HEK293 (cell line): Measurements from ENCODE around the gene PIGB.
"Not testable (repeated sequence)": the region's sequence is repeated elsewhere in the genome, so short reads cannot be mapped to it uniquely, and the experiment has no call there.

Experiments used
- CTCF ChIA-PET: fragments of 350-600 bp; formaldehyde crosslinking; extraction: SDS; loops from one replicate; lab custom pipeline; 2021; ENCODE audit warnings: antibody characterized with exemption; lab: Yijun Ruan, JAX
- POLR2A ChIA-PET: fragments of 300-600 bp; formaldehyde crosslinking; extraction: SDS; loops from one replicate; lab custom pipeline; 2020; ENCODE audit warnings: antibody characterized with exemption, inconsistent platforms; lab: Yijun Ruan, JAX
- H3K27ac ChIP-seq: fragments of 200-500 bp; sonication (Bioruptor generic); 2 replicates; pipeline ENCODE4 v1.5.1; 2014; ENCODE audit warnings: low read depth, low read length, control low read depth, inconsistent platforms; ENCODE audit errors: extremely low read depth
- H3K36me3 ChIP-seq, 2 experiments: fragments of 200-500 bp in 1 of 2; sonication (Bioruptor generic) in 1 of 2; 1 replicate in 1 of 2; 2 replicates in 1 of 2; pipeline ENCODE4 v1.5.1; 2014 to 2017; ENCODE audit warnings: inconsistent platforms in 2 of 2, low read length in 2 of 2; ENCODE audit not compliant: control insufficient read depth in 2 of 2, insufficient read depth in 1 of 2
- H3K4me1 ChIP-seq: fragments of 200-500 bp; sonication (Bioruptor generic); 2 replicates; pipeline ENCODE4 v1.5.1; 2014; ENCODE audit warnings: mild to moderate bottlenecking, low read length, inconsistent platforms; ENCODE audit not compliant: control insufficient read depth, insufficient read depth
- H3K4me3 ChIP-seq: 2 replicates; pipeline ENCODE4 v1.5.1; 2011; ENCODE audit warnings: low read depth, mild to moderate bottlenecking, control low read depth, low read length, moderate library complexity
- H3K9me3 ChIP-seq: fragments of 200-500 bp; sonication (Bioruptor generic); 2 replicates; pipeline ENCODE4 v1.5.1; 2014; ENCODE audit warnings: low read depth, low read length, inconsistent platforms; ENCODE audit not compliant: control insufficient read depth, insufficient read depth
- KLF9 ChIP-seq: fragments of 450-650 bp; formaldehyde crosslinking; IDR thresholded peaks from 2 replicates; pipeline ENCODE4 v1.5.1; 2016; ENCODE audit warnings: missing biosample characterization, missing genetic modification characterization, low read depth
- RBAK ChIP-seq: fragments of 450-650 bp; formaldehyde crosslinking; IDR thresholded peaks from 2 replicates; pipeline ENCODE4 v1.5.1; 2016; ENCODE audit warnings: missing biosample characterization, missing genetic modification characterization
- SALL2 ChIP-seq: fragments of 450-650 bp; formaldehyde crosslinking; IDR thresholded peaks from 2 replicates; pipeline ENCODE4 v1.5.0; 2017; ENCODE audit warnings: missing biosample characterization, mild to moderate bottlenecking, missing genetic modification characterization, borderline replicate concordance
- SP7 ChIP-seq: fragments of 450-650 bp; formaldehyde crosslinking; IDR thresholded peaks from 2 replicates; pipeline ENCODE4 v1.5.1; 2016; ENCODE audit warnings: missing biosample characterization, missing genetic modification characterization
- ZNF114 ChIP-seq: fragments of 450-650 bp; formaldehyde crosslinking; IDR thresholded peaks from 2 replicates; pipeline ENCODE4 v1.5.0; 2017; ENCODE audit warnings: missing biosample characterization, missing genetic modification characterization
- ZNF221 ChIP-seq: fragments of 450-650 bp; formaldehyde crosslinking; IDR thresholded peaks from 2 replicates; pipeline ENCODE4 v1.5.1; 2017; ENCODE audit warnings: missing biosample characterization, missing genetic modification characterization, borderline replicate concordance
- ZNF280C ChIP-seq: fragments of 450-650 bp; formaldehyde crosslinking; IDR thresholded peaks from 2 replicates; pipeline ENCODE4 v1.5.1; 2016; ENCODE audit warnings: missing biosample characterization, missing genetic modification characterization
- ZNF664 ChIP-seq: fragments of 450-650 bp; formaldehyde crosslinking; IDR thresholded peaks from 2 replicates; pipeline ENCODE4 v1.5.1; 2016; ENCODE audit warnings: missing biosample characterization, missing genetic modification characterization
- ZNF704 ChIP-seq: fragments of 450-650 bp; formaldehyde crosslinking; IDR thresholded peaks from 2 replicates; pipeline ENCODE4 v1.5.1; 2016; ENCODE audit warnings: missing biosample characterization, missing genetic modification characterization
- ZNF768 ChIP-seq: fragments of 450-650 bp; formaldehyde crosslinking; IDR thresholded peaks from 2 replicates; pipeline ENCODE4 v1.5.1; 2018; ENCODE audit warnings: missing biosample characterization, mild to moderate bottlenecking, missing genetic modification characterization
- ZNF776 ChIP-seq: fragments of 450-650 bp; formaldehyde crosslinking; IDR thresholded peaks from 2 replicates; pipeline ENCODE4 v1.5.0; 2017; ENCODE audit warnings: missing biosample characterization, missing genetic modification characterization, borderline replicate concordance
- ZNF792 ChIP-seq: fragments of 450-650 bp; formaldehyde crosslinking; IDR thresholded peaks from 2 replicates; pipeline ENCODE4 v1.5.1; 2016; ENCODE audit warnings: missing biosample characterization, missing genetic modification characterization
- ZSCAN16 ChIP-seq: fragments of 450-650 bp; formaldehyde crosslinking; IDR thresholded peaks from 2 replicates; pipeline ENCODE4 v1.5.1; 2016; ENCODE audit warnings: missing biosample characterization, missing genetic modification characterization

Gene PIGB

DNA sequence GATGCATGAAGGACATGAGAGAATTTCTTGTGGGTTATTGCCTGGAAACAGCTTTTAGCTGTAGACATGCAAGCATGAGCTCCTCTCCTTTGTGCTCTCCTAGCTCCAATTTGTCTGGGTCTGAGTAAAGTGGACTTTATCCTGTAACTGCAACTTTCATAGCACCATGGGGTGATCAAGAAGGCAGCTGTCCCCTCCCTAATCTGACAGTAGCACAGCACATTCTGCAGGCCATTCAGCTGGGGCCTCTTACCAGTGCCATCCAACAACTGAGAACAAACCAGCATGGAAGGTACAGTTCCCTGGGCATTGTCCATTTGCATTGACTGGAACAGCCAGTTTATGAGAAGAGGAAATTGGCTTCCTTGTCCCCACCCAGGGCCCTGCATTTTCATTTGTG is 21.7 kb upstream of the PIGB start (continued):
- TF ChIP-seq ZNF792 (tag by site-specific recombination) (no peak), KLF9 (tag by site-specific recombination) (no peak), ZNF704 (no peak)

DNA sequence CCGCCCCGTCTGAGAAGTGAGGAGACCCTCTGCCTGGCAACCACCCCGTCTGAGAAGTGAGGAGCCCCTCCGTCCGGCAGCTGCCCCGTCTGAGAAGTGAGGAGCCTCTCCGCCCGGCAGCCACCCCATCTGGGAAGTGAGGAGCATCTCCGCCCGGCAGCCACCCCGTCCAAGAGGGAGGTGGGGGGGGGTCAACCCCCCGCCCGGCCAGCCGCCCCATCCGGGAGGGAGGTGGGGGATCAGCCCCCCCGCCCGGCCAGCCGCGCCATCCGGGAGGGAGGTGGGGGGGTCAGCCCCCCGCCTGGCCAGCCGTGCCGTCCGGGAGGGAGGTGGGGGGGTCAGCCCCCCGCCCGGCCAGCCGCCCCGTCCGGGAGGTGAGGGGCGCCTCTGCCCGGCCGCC is 16.2 kb upstream of the PIGB start:
- H3K27ac ChIP-seq, H3K9me3 ChIP-seq, CTCF ChIA-PET, POLR2A ChIA-PET, H3K4me3 ChIP-seq, H3K36me3 ChIP-seq, H3K4me1 ChIP-seq: not testable (repeated sequence)

DNA sequence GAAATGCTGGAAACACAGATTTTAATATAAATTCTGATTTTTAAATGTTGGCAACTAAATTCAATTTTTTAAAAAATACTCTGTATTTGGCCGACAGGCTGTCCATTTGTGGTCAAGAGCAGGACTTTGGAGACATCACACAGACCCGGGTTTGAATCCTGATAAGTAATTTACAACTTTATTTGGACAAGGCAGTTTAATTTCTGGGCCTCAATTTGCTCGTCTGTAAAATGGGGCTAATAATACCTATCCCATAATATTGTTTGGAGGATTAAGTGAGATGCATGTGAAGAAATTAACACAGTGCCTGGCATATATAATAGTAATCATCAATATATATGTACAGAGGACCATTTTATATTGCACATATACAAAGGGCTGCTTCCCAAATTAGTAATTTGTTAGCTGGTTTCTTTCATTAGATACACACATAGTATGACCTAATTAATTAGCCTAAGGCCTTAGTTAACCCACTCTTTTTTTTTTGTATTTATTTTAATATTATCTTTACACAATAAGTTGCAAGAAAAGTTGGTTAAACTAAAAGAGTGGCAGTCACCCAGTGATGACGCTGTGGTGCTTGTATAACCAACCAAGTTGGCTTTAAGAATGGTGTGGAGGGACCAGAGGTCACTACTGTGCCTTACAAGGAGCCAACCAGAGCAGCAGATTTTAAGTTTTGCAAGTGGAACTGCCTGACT is 665 bp downstream of the PIGB start:
- no peaks in the 10 kb centered on the region for H3K4me1 ChIP-seq
- ChIA-PET CTCF (interaction anchor here (0.6 to 1.0 kb wide), 3 partner anchors 116 to 120 kb away, joined by 3 to 5 read pairs (median 5); no protein-coding TSS in a partner anchor), POLR2A (interaction anchor here (1.0 to 2.4 kb wide), 3 partner anchors 23 to 123 kb away, joined by 3 to 12 read pairs (median 8); partner anchors contain the start of genes CCPG1, PIERCE2 and RSL24D1)
- H3K36me3 ChIP-seq: no peaks in the 10 kb centered on the region
- TF ChIP-seq ZNF664 (tag by site-specific recombination) (peak; percentile 89), ZNF221 (tag by site-specific recombination) (no peak)
- peak overlapping the region; percentile 71 for H3K4me3 ChIP-seq
- no peak overlapping the region; the same call in 1 of the 2 replicates for H3K27ac ChIP-seq
- no peaks in the 10 kb centered on the region for H3K9me3 ChIP-seq

DNA sequence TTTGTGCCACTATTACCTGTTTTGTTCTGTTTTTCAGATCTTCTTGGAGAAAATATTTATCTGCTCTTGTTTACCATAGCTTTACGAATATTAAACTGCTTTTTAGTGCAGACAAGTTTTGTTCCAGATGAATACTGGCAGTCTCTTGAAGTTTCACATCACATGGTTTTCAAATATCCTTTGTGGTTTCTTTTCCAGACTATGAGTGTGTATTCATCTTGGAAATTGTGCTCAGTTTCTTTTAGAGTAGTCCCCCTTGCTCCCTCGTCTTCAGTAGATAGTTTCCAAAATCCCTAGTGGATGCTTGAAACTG is 1.2 kb downstream of the PIGB start:
- no peaks in the 10 kb centered on the region for H3K9me3 ChIP-seq
- H3K4me3 ChIP-seq: no peak overlapping the region
- ChIA-PET CTCF (interaction anchor here (0.6 kb wide), 1 partner anchor 119 kb away, joined by 5 read pairs; no protein-coding TSS in a partner anchor), POLR2A (interaction anchor here (2.4 kb wide), 1 partner anchor 87 kb away, joined by 12 read pairs; the partner anchor contains the start of genes CCPG1 and PIERCE2)
- no peaks in the 10 kb centered on the region for H3K36me3 ChIP-seq
- H3K4me1 ChIP-seq: no peaks in the 10 kb centered on the region
- H3K27ac ChIP-seq: no peak overlapping the region
- TF ChIP-seq RBAK (tag by site-specific recombination) (no peak), ZNF280C (tag by site-specific recombination) (no peak), ZNF768 (tag by site-specific recombination) (no peak), ZNF776 (tag by site-specific recombination) (no peak), SALL2 (tag by site-specific recombination) (no peak), ZNF114 (tag by site-specific recombination) (no peak)
- TF ChIP-seq, all 188 proteins: peak for 0

DNA sequence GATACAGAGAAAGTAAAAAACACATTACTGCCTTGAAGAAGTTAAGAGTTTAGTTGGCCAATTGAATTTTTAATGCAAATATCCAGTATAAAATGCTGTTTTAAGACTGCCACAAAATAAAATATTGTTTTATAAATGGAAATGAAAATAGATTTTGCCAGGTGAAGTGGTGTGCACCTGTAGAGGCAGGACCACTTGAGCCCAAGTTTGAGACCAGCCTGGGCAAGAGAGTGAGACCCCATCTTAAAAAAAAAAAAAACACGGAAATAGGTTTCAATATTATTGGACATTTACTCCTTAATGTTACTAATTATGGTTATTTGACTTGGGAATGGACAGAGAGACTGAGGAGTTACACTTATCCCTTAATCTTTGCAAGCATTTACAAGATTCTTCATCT is 1.9 kb downstream of the PIGB start:
- Histone ChIP-seq H3K36me3 (no peaks in the 10 kb centered on the region), H3K9me3 (no peaks in the 10 kb centered on the region), H3K4me1 (no peaks in the 10 kb centered on the region), H3K4me3 (no peak overlapping the region), H3K27ac (no peak overlapping the region)
- ChIA-PET POLR2A (no interaction called here), CTCF (no interaction called here)
- no peak for TF ChIP-seq SP7 (tag by site-specific recombination)
- TF ChIP-seq ZSCAN16 (tag by site-specific recombination): no peak
